Stimulated activated CD4-positive, alpha-beta T cell treated with anti-CD3 and anti-CD28 coated beads, Interleukin-12 subunit alpha, Interleukin-12 subunit beta, amount 100 ng/mL, for 4 hours (primary cell): Measurements from ENCODE around the gene SLC16A4.
"Not testable (repeated sequence)": the region's sequence is repeated elsewhere in the genome, so short reads cannot be mapped to it uniquely, and the experiment has no call there.

Source experiments
- DNase-seq: peaks from one replicate; pipeline ENCODE4 v3.0.0-alpha.2; 2020

Gene SLC16A4

DNA sequence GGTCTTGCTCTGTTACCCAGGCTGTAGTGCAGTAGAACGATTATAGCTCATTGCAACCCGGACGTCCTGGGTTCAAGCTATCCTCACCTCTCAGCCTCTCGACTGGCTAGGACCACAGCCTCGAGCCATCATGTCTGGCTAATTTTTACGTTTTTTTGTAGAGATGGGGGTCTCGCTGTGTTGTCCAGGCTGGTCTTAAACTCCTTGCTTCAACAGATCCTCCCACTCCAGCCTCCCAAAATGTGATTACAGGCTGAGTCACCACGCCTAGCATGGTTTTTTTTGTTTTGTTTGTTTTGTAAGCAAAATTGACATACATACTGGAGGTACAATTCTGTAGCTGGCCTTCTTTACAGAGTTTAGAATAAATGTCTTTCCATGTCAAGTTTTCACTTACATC, 17.7 kb upstream of the SLC16A4 start:
- no peak for DNase-seq

DNA sequence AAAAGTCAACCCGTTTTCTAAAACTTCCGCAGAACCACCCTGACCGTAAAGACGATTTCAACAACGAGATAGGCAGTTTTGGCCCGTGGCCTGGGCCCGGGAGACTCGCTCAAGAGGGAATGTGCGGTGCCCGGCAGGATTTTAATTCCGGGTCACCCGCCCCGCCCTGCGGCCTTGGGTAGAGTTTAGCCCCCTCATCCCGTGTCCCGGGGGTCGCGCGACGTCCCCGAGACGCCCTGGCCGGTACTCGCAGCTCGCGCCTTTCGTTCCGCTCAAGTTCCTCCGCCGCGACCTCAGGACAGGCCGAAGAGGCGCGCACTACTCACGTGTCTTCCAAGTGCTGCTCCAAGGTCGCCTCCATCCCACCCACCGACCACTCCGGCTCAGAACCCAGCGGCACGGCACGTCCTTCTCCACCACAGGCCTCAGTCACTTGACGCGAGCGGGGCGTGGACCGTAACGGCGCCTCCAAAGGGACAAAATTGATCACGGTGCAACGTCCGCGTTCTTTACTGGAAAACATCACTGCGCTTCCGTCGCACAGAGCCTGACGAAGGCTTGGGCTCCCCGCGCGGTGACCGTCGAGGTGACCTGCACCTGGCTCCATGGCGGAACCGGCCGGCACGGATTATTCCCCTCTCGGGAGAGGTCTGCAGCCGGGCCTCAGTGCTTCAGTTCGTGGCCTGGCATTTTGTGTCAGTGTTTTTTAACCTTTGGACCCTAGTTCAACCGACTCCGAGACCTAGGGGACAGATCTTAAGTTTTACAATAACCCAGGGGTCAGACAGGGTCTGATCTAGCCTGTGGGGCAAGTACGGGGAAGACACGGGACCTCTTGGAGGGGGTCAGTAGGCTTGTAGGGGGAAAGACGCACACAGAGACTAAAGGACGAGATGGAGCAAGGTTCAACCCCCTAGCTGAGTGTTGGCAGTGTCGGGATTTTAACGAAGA, 16.7 kb upstream of the SLC16A4 start, which contains the start of gene LAMTOR5:
TSS of gene LAMTOR5 (minus strand) at position 435 of the 951 bp plus-strand sequence. CDS start at position 361, 74 bp downstream.
- peak; percentile 86 for DNase-seq

DNA sequence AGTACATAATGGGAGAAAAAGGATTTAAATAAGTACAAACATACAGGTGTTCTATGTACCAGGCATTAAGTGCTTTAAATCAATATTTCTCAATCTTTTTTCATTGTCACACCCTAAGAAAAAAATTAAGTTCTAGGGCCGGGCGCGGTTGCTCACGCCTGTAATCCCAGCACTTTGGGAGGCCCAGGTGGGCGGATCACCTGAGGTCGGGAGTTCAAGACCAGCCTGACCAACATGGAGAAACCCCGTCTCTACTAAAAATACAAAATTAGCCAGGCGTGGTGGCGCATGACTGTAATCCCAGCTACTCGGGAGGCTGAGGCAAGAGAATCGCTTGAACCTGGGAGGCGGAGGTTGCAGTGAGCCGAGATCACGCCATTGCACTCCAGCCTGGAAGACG, 15.6 kb upstream of the SLC16A4 start:
- not testable (repeated sequence) for DNase-seq

DNA sequence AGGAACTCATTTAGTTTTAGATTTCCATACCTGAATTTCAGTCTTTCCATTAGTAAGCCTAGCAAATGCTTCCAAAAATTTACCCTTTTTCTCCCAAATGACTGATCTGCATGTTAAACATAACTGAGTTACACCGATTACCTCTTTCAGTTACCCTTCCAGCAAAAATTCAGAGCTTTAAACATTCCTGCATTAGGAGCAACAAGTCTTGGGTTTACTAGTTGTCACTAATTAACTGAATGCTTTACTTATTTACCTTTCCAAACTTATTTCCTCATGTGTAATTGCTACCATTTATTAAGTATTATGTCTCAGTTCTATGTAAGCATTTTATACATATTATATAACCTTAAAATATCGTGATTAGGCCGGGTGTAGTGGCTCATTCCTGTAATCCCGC, 13.6 kb upstream of the SLC16A4 start:
- DNase-seq, result no peak

DNA sequence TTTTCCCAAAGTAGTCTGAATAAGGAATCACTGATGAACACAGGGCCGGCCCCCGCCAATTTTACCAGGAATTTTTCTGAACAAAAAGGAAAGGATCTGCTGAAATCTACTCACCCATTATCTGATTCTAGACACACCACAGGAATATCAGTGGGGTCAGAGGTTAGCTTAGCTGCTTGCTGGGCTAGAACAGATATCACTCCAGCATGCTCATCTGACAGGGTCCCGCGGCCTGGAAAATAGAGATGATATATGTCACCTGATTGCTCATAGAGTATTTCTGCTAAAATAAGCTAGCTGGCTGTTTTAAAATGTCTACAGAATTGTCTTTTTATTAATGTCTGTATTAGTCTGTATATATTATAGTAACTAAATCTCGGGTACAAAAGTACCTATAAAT, 13.0 kb upstream of the SLC16A4 start:
- DNase-seq, result no peak

DNA sequence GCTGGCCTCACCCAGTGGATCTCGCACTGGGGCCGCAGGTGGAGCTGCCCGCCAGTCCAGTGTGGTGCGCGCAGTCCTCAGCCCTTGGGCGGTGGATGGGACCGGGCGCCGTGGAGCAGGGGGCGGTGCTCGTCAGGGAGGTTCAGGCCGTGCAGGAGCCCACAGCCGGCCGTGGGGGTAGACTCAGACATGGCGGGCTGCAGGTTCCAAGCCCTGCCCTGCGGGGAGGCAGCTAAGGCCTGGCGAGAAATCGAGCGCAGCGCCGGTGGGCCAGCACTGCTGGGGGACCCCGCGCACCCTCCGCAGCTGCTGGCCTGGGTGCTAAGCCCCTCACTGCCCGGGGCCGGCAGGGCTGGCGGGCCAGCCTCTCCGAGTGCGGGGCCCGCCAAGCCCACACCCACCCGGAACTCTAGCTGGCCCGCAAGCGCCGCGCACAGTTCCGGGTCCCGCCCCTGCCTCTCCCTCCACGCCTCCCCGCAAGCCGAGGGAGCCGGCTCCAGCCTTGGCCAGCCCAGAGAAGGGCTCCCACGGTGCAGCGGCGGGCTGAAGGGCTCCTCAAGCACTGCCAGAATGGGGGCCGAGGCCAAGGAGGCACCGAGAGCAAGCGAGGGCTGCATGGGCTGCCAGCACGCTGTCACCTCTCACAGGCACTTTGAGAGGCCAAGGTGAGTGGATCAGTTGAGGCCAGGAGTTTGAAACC, 5.6 kb upstream of the SLC16A4 start:
- not testable (repeated sequence) for DNase-seq

DNA sequence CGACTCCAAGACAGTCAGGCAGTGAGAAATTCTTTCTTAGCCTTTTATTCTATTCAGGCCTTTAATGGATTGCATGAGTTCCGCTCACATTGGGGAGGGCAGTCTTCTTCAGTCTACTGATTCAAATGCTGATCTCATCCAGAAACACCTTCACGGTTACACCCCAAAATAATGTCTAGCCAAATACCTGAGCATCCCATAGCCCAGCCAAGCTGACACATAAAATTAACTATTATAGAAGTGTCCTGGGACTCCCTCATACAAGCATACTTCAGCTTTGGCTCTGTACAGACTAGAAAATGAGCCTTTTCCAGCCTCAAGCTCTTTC, 3.6 kb upstream of the SLC16A4 start:
- DNase-seq, result no peak

DNA sequence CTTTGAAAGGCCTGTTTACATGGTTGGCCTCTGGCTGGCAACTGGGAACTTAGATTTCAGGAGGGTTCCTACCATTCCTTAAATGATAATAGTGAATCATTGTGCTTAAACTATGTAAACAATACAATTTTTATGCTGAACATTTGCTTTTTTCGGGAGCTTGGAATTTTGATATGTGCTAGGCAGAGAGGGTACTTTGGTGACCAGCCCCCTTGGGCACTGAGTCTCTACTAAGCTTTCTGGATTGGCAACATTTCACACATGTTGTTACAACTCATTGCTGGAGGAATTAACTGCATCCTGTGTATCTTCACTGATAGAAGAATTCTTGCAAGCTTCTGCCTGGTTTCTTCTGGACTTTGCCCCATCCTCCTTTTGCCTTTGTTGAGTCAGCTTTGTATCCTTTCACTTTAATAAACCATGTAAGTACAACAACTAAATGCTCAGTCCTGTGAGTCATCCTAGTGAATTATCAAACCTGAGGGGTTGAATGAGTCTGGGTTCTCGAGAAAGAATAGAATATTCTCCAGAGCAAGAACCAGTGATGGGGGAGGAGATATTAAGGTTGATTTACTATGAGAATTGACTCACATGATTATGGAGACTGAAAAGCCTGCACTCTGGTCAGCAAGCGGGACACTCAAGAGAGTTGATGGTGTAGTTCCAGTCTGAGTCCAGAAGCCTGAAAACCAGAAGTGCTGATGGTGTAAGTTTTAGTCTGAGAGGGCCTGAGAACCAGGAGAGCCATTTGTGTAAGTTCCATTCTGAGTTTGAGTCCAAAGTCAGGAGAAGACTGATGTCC, 3.1 kb upstream of the SLC16A4 start:
- no peak for DNase-seq

DNA sequence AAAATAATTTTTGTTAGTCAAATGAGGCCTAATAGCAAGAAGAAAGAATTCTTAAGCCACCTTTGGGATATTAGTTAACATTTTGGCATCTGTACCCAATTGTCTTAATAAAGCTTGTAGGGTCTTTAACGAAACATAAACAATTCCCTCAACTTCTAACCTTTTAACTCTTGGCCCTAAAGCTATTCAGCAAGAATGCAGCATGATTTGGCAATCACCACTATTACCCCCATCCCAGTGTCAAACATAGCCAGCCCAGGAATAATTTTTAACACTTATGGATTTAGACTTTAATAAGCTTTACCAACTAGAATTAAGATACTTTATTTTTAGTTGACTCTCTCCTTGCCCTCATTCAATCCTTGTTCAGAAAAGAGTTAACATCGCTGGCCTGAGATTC, 2.5 kb upstream of the SLC16A4 start:
- DNase-seq, result no peak

DNA sequence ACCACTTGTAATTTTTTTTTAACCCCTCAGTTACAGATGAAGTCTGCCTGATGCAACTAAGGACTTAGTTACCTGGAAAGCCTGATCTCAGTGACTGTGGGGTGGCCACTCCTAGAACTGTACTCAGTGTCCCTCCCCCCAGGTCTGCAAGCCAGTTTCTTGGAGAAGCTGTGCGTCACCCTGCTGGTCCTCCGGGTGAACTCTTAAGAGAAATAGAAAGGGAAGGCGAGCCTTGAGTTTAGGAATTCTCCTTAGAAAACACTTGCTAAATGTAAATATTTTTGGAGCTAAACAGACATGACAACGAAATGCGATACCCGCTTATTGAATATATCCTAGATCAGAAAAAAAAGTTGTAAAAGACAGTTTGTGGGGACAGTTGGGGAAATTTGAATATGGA, 730 bp downstream of the SLC16A4 start:
- no peak for DNase-seq

DNA sequence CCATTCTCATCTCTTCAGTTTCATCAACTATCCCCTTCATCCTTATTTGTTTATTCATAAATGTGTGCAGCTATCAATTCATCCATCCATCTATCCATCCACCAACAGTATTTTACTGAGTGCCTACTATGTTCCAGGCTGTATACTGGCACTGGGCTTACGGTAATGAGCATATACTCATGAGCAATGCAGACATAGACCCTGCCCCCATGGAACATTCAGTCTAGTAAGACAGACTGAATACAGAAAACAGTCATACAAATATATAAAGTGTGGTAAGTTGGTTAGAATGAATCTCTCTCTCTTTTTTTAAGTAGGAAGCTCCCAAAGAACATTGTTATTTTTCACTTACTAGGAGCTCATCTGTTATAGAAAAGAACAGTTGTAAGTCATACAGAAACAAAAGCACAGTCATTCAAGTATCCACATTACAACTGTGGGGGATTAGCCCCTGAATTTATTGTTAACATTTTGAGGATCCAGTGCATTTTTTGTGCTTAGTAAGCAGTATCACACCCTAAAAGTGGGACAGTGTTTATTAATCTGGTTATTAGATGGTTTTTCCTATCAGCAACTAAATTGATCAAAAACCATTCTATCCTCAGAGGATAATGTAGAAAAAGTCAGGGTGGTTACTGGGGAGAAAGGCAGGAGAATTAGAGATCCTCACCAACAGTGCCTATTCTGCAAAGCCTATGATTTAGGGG, 3.6 kb downstream of the SLC16A4 start:
- DNase-seq, result no peak

DNA sequence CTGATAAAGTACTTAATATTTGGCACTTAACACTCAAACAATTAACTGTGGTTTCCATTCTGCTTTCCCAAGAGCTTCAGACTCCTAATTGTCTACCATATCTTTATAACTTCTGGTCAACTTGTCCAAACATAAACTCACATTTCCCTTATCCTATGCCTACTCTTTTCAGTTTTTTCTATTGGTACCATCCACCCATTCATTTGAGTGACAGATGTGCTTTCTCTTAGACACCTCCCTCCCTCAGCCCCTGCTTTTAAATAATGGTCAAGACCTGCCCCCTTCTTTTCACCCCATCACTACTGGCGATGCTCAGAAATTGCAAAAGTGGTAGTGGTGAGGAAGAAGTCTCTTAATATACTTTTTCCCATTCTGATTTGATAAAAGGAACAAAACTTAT, 5.5 kb downstream of the SLC16A4 start:
- DNase-seq, result no peak

DNA sequence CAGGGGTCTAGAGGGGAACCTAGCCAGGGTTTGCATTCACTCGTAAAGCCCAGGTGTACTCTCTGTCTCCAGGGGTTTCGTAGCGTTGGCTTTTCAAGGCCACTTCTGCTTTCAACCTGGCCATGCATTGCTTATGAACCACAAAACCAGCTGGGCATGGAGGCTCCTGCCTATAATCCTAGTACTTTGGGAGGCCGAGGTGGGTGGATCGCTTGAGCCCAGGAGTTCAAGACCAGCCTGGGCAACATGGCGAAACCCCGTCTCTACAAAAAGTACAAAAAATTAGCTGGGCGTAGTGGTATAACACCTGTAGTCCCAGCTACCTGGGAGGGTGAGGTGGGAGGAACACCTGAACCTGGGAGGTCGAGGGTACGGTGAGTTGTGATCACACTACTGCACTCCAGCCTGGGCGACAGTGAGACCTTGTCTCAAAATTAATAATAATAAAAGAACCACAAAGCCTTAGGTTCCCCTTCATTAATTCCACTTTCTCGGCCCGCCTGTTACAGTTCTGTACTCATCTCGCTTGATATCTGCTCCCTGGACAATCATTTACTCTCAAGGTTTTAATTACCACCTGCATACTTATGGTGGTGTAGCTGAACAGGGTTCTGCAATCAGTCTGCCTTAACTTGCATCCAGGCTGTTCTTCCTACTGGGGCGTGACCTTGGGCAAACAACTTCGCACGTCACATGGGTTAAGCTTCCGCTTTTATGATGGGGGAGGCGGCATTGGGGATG, 6.1 kb downstream of the SLC16A4 start:
- DNase-seq, result no peak

DNA sequence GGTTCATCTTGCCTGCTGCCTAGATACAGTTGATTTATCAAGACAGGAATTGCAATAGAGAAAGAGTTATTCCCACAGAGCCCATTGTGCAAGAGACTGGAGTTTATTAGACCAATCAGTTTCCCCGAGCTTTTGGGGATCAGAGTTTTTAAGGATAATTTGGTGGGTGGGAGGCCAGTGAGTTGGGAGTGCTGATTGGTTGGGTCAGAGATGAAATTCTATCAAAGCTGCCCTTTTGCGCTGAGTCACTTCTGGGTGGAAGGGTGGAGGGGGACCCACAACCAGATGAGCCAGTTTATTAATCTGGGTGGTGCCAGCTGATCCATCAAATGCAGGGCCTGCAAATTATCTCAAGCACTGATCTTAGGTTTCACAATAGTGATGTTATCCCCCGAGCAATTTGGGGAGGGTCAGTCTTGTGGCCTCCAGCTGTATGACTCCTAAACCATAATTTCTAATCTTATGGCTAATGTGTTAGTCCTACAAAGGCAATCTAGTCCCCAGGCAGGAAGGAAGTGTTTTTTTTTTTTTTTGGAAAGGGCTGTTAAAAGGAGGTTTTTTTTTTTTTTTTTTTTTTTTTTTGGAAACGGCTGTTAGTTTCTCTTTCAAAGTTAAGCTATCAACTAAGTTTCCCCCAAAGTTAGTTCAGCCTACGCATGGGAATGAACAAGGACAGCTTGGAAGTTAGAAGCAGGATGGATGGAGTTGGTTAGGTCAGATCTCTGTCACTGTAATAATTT, 7.4 kb downstream of the SLC16A4 start:
- DNase-seq, result no peak

DNA sequence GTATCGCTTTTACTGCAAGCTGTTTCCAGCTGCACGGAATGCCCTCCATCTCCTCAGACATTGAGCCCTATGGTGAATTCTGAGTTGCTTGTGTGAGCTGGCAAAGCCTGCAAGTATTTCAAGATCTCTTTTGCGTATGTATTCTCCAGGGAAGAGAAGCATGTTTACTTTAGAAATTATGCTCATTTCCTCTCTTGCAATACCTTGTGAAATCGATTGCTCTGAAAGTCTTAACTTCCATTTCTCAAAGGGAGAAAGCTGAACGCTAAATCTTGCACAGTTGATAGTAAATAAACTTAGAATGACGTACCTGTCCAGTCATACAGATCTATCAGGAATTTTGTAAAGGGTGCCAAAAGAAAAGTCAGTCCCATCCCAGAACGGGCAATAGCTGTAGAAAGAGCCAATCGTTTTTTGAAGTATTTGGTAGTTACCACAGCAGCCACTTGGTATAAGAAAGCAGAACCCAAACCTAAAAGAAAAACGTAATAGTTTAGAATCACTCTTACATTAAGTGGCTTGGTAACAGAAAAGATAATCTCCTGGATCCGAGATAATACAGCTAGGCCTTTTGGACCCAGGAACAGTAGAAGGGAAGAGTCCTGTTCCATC, 10.0 kb downstream of the SLC16A4 start:
- no peak for DNase-seq

DNA sequence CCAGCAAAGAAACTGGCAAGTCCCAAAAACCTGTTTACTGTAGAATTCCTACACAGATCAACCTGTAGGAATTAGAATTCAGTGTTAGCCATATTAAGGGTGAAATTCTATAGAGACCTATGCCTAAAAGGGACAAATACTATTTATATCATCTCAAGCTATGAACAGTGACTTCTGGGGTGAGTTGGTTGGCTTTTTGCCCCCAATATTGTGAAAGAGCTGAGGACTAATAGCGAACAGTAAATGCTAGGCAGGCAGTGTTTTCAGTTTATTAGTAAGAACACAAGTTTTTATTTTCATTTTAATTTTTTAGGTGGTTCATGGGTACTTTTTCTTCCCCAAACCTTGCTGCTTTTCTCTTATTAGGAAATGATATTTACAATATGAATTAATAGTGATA, 15.3 kb downstream of the SLC16A4 start:
- no peak for DNase-seq

DNA sequence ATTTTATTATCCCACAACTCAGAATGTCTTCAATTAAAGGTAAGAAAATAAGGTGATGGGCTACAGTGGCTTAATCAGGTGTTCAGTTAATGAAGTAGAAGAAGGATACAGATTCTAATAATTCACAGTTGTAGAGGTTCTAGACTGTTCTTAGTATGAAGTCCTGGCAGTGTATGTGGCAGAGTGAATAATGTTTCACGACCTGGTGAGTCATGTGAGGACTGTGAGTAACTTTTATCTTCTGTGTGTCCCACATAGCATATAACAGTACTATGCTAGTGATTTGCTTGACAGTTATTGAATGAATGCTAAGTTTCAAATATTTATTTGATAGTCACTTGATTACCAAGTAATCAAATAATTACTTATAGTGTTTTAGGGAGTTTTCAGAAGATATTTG, 20.0 kb downstream of the SLC16A4 start:
- no peak for DNase-seq

DNA sequence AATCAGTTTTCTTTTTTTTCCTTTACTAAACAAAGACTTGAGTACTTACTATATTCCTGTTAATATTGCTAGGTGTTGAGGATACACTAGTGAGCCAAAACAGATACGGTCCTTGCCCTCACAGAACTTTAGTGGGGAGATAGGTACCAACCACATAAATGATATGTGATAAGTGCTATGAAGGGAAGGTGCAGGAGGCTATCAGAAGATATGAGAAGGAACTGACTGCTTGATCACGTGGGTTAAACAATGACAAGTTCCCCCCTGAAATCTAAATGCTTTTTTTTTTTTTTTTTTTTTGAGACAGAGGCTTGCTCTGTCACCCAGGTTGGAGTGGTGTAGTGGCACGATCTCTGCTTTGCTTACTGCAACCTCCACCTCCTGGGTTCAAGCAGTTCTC, 26.6 kb downstream of the SLC16A4 start:
- no peak for DNase-seq

DNA sequence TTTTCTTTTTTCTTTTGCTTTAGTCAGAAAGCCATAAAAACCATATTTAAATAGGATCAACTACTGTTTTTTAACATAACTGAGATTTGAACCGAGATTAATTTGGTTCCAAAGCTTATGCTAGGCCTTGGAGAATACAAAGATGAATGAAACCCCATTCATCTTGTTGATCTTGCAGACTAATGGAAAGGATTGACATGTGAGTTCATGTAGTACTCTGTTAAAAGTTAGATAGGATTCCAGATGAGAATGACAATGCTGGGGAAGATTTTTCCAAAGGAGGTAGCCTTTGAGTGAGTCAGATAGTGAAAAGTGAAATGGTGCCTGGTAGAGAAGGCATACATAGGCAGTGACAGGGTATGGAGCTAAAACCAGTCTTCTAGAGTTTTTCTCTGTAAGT, 29.0 kb downstream of the SLC16A4 start:
- no peak for DNase-seq

DNA sequence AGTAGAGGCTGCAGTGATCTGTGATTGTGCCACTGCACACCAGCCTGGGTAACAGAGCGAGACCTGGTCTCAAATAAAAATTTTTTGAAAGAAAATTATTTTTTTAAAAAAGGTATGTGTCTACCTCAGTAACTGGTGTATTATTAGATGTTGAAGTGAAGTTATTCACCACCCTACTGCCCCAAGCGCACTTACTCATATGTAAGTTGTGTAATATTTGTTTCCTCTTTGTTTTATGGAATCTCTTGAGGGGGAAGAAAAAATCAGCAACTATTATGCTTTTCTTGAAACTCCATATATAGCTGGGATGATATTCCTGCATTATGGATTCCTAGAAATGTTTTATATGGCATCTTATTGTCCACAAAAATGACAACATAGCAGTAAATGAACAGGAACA, 30.4 kb downstream of the SLC16A4 start:
- DNase-seq, result no peak

DNA sequence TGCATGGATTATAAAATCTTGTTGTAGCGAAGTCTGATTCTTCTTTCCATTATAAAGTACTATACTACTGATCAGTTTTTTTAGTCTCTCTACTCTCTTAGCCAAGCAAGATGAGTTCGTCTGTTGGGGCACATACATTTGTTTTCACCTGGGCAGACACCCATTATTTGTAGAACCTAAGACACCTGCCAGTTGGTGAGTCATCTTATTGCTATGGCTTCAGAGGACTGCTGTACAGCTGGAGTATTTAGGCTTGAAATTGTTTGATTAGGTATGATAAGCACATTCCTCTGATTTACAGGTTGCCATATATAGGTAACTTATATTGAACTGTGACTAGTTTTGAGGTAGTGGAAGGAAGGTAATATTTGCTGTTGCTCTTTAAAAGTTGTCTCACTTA, 34.4 kb downstream of the SLC16A4 start:
- DNase-seq, result no peak
